ENCODE data around the gene PIK3R2. TPM values are rescaled to one million over a fixed set of nuclear protein-coding genes. Genes with fewer than 3 reads are reported as not detected.

PIK3R2 gene
- total and polyA plus RNA-seq, 2 experiments from 2014 or later, result 8.5 to 66.6 TPM

DNA sequence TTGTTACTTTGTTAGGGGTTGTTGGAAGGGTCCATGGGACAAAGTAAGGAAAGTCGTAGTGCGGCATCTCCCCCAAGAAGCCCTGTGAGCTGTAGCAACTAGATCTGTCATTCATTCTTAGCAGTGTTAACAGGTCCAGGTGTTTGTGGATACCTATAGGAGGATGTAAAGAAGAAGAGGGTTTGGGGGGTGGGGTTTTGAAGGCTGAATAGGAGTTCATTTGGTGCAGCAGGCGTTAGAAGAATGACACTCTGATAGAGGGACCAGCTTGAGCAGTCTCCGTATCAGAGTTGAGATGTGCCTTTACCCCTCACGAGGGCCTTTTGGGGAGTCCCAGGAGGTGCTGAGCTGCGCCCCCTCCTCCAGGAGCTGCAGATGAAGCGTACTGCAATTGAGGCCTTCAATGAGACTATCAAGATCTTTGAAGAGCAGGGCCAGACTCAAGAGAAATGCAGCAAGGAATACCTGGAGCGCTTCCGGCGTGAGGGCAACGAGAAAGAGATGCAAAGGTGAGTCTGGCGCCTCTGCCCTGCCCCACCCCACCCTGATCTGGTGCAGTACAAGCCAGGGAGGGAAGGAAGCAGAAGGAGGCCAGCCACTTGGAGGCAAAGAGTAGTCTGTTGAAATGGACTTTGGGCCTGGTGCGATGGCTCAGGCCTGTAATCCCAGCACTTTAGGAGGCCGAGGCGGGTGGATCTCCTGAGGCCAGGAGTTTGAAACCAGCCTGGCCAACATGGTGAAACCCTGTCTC lies 13.0 kb downstream of the PIK3R2 start:
- TF ChIP-seq CREB1 (CRISPR knock-in tag; IDR thresholded peaks at IDR 0.05; ENCODE audit: low read depth) (no peak), STAT1 (IDR thresholded peaks at IDR 0.05; ENCODE audit: unreplicated experiment) (no peak), JUNB (IDR thresholded peaks at IDR 0.05; ENCODE audit: unreplicated experiment) (no peak), NANOG (IDR thresholded peaks at IDR 0.05; ENCODE audit: borderline replicate concordance) (no peak), ZNF114 (CRISPR knock-in tag; IDR thresholded peaks at IDR 0.05) (no peak), ZNF331 (CRISPR knock-in tag; IDR thresholded peaks at IDR 0.05; ENCODE audit: low read depth) (no peak), EZH2phosphoT487 (IDR thresholded peaks at IDR 0.05; ENCODE audit: unreplicated experiment) (no peak), POLR2AphosphoS5 (IDR thresholded peaks at IDR 0.05; ENCODE audit: low read depth) (no peak), EZH2 (IDR thresholded peaks at IDR 0.05; ENCODE audit: low read depth, unreplicated experiment) (no peak)
- TF ChIP-seq, protein P1, sequence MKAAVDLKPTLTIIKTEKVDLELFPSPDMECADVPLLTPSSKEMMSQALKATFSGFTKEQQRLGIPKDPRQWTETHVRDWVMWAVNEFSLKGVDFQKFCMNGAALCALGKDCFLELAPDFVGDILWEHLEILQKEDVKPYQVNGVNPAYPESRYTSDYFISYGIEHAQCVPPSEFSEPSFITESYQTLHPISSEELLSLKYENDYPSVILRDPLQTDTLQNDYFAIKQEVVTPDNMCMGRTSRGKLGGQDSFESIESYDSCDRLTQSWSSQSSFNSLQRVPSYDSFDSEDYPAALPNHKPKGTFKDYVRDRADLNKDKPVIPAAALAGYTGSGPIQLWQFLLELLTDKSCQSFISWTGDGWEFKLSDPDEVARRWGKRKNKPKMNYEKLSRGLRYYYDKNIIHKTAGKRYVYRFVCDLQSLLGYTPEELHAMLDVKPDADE (IDR thresholded peaks at IDR 0.05), result no peak
- TF ChIP-seq, protein P2, sequence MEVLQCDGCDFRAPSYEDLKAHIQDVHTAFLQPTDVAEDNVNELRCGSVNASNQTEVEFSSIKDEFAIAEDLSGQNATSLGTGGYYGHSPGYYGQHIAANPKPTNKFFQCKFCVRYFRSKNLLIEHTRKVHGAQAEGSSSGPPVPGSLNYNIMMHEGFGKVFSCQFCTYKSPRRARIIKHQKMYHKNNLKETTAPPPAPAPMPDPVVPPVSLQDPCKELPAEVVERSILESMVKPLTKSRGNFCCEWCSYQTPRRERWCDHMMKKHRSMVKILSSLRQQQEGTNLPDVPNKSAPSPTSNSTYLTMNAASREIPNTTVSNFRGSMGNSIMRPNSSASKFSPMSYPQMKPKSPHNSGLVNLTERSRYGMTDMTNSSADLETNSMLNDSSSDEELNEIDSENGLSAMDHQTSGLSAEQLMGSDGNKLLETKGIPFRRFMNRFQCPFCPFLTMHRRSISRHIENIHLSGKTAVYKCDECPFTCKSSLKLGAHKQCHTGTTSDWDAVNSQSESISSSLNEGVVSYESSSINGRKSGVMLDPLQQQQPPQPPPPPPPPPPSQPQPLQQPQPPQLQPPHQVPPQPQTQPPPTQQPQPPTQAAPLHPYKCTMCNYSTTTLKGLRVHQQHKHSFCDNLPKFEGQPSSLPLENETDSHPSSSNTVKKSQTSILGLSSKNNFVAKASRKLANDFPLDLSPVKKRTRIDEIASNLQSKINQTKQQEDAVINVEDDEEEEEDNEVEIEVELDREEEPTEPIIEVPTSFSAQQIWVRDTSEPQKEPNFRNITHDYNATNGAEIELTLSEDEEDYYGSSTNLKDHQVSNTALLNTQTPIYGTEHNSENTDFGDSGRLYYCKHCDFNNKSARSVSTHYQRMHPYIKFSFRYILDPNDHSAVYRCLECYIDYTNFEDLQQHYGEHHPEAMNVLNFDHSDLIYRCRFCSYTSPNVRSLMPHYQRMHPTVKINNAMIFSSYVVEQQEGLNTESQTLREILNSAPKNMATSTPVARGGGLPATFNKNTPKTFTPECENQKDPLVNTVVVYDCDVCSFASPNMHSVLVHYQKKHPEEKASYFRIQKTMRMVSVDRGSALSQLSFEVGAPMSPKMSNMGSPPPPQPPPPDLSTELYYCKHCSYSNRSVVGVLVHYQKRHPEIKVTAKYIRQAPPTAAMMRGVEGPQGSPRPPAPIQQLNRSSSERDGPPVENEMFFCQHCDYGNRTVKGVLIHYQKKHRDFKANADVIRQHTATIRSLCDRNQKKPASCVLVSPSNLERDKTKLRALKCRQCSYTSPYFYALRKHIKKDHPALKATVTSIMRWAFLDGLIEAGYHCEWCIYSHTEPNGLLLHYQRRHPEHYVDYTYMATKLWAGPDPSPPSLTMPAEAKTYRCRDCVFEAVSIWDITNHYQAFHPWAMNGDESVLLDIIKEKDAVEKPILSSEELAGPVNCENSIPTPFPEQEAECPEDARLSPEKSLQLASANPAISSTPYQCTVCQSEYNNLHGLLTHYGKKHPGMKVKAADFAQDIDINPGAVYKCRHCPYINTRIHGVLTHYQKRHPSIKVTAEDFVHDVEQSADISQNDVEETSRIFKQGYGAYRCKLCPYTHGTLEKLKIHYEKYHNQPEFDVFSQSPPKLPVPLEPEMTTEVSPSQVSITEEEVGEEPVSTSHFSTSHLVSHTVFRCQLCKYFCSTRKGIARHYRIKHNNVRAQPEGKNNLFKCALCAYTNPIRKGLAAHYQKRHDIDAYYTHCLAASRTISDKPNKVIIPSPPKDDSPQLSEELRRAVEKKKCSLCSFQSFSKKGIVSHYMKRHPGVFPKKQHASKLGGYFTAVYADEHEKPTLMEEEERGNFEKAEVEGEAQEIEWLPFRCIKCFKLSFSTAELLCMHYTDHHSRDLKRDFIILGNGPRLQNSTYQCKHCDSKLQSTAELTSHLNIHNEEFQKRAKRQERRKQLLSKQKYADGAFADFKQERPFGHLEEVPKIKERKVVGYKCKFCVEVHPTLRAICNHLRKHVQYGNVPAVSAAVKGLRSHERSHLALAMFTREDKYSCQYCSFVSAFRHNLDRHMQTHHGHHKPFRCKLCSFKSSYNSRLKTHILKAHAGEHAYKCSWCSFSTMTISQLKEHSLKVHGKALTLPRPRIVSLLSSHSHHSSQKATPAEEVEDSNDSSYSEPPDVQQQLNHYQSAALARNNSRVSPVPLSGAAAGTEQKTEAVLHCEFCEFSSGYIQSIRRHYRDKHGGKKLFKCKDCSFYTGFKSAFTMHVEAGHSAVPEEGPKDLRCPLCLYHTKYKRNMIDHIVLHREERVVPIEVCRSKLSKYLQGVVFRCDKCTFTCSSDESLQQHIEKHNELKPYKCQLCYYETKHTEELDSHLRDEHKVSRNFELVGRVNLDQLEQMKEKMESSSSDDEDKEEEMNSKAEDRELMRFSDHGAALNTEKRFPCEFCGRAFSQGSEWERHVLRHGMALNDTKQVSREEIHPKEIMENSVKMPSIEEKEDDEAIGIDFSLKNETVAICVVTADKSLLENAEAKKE (CRISPR knock-in tag; IDR thresholded peaks at IDR 0.05), result no peak
- TF ChIP-seq, protein P3, sequence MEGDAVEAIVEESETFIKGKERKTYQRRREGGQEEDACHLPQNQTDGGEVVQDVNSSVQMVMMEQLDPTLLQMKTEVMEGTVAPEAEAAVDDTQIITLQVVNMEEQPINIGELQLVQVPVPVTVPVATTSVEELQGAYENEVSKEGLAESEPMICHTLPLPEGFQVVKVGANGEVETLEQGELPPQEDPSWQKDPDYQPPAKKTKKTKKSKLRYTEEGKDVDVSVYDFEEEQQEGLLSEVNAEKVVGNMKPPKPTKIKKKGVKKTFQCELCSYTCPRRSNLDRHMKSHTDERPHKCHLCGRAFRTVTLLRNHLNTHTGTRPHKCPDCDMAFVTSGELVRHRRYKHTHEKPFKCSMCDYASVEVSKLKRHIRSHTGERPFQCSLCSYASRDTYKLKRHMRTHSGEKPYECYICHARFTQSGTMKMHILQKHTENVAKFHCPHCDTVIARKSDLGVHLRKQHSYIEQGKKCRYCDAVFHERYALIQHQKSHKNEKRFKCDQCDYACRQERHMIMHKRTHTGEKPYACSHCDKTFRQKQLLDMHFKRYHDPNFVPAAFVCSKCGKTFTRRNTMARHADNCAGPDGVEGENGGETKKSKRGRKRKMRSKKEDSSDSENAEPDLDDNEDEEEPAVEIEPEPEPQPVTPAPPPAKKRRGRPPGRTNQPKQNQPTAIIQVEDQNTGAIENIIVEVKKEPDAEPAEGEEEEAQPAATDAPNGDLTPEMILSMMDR (conservative IDR thresholded peaks at IDR 0.05; ENCODE audit: low read depth in 2 of 2), result no peak
- TF ChIP-seq, protein P4, sequence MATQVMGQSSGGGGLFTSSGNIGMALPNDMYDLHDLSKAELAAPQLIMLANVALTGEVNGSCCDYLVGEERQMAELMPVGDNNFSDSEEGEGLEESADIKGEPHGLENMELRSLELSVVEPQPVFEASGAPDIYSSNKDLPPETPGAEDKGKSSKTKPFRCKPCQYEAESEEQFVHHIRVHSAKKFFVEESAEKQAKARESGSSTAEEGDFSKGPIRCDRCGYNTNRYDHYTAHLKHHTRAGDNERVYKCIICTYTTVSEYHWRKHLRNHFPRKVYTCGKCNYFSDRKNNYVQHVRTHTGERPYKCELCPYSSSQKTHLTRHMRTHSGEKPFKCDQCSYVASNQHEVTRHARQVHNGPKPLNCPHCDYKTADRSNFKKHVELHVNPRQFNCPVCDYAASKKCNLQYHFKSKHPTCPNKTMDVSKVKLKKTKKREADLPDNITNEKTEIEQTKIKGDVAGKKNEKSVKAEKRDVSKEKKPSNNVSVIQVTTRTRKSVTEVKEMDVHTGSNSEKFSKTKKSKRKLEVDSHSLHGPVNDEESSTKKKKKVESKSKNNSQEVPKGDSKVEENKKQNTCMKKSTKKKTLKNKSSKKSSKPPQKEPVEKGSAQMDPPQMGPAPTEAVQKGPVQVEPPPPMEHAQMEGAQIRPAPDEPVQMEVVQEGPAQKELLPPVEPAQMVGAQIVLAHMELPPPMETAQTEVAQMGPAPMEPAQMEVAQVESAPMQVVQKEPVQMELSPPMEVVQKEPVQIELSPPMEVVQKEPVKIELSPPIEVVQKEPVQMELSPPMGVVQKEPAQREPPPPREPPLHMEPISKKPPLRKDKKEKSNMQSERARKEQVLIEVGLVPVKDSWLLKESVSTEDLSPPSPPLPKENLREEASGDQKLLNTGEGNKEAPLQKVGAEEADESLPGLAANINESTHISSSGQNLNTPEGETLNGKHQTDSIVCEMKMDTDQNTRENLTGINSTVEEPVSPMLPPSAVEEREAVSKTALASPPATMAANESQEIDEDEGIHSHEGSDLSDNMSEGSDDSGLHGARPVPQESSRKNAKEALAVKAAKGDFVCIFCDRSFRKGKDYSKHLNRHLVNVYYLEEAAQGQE (IDR thresholded peaks at IDR 0.05; ENCODE audit: unreplicated experiment), result no peak
- Histone ChIP-seq H3K4me2 (no peak overlapping the region), H3K9me2 (ENCODE audit: insufficient read depth) (no peaks in the 10 kb centered on the region), H3F3A (replicated peaks; ENCODE audit: low read depth) (peaks cover 10% of the 10 kb centered on the region; the same call in 1 of the 2 replicates), H3K27ac (ENCODE audit: low read depth) (no peak overlapping the region), H4K20me1 (replicated peaks; ENCODE audit: insufficient read depth) (no peaks in the 10 kb centered on the region; the same call in none of the 2 replicates), H3K36me3 (ENCODE audit: insufficient read depth) (peaks cover 4% of the 10 kb centered on the region; the same call in 1 of the 2 replicates), H3K79me2 (replicated peaks; ENCODE audit: insufficient read depth) (no peaks in the 10 kb centered on the region), H3K4me1 (ENCODE audit: insufficient read depth) (no peaks in the 10 kb centered on the region; the same call in 1 of the 2 replicates), H3K27me3 (ENCODE audit: insufficient read depth) (no peaks in the 10 kb centered on the region), H3K4me3 (no peak overlapping the region), H2AFZ (no peak overlapping the region)
- DNase-seq (ENCODE audit: low spot score) (no peak), ATAC-seq (no peak)
- H3K4me3 Mint-ChIP-seq, result no peak overlapping the region; the same call in 2 of the 3 replicates
- H3K4me1 Mint-ChIP-seq, result peaks cover 4% of the 10 kb centered on the region; the same call in 2 of the 3 replicates
- no peak overlapping the region for H3K27ac Mint-ChIP-seq
- H3K9me3 Mint-ChIP-seq, result no peaks in the 10 kb centered on the region
- peaks cover 60% of the 10 kb centered on the region for H3K36me3 Mint-ChIP-seq (ENCODE audit: low read depth)
- H3K27me3 Mint-ChIP-seq (ENCODE audit: insufficient read depth, low read depth, poor library complexity), result peaks cover 10% of the 10 kb centered on the region

All from GM23338 (cell line).